LNCaP clone FGC (cell line): ENCODE results near the gene LAGE3.

Experiments
- DNase-seq: peaks from one replicate; pipeline ENCODE4 v3.0.0-alpha.2; 2011; ENCODE audit warnings: low read depth
- H3K4me3 ChIP-seq: 2 replicates; pipeline ENCODE4 v1.5.1; 2011; ENCODE audit warnings: mild to moderate bottlenecking, low read depth, low read length, control low read depth
- TF ChIP-seq, protein P1 (sequence below): IDR thresholded peaks from 2 replicates; pipeline ENCODE4 v1.5.1; 2012; ENCODE audit warnings: mild to moderate bottlenecking; ENCODE audit not compliant: control insufficient read depth, insufficient read depth; ENCODE audit errors: extremely low read depth

Gene LAGE3

DNA sequence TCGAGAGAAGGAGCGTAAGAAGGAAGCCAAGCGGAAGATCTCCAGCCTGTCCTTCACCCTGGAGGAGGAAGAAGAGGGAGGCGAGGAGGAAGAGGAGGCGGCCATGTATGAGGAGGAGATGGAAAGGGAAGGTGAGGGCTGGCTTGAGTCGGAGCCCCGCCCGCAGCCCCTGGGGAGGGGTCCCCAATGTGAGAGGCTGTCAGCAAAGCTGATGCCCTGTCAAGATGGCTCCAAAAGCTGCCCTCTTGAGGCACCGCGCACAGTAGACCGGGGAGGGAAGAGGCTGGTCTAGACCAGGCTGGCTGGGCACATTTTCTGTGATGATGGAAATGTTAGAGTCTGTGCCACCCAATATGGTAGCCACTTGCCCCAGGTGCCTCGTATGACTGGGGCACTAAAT lies 32.7 kb downstream of the LAGE3 start:
- H3K4me3 ChIP-seq: no peak overlapping the region
- TF ChIP-seq, protein P1, sequence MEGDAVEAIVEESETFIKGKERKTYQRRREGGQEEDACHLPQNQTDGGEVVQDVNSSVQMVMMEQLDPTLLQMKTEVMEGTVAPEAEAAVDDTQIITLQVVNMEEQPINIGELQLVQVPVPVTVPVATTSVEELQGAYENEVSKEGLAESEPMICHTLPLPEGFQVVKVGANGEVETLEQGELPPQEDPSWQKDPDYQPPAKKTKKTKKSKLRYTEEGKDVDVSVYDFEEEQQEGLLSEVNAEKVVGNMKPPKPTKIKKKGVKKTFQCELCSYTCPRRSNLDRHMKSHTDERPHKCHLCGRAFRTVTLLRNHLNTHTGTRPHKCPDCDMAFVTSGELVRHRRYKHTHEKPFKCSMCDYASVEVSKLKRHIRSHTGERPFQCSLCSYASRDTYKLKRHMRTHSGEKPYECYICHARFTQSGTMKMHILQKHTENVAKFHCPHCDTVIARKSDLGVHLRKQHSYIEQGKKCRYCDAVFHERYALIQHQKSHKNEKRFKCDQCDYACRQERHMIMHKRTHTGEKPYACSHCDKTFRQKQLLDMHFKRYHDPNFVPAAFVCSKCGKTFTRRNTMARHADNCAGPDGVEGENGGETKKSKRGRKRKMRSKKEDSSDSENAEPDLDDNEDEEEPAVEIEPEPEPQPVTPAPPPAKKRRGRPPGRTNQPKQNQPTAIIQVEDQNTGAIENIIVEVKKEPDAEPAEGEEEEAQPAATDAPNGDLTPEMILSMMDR: no peak
- no peak for DNase-seq

DNA sequence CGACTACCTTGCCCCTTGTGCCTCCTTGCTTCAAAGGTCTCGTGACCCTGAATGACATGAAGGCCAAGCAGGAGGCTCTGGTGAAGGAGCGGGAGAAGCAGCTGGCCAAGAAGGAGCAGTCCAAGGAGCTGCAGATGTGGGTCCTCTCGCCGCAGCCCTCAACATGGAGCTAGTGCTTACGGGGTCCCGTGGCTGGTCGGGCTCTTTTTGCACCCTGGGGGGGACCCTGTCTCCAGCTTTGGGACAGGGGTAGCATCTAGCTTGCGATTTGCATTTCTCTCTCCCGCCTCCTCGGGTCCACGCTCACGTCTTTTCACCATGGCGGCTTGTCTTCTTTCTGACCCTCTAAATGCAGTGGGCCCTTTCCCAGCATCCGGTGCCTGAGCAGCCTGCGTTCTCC lies 33.3 kb downstream of the LAGE3 start:
- TF ChIP-seq, protein P1: no peak
- no peak for DNase-seq
- H3K4me3 ChIP-seq: no peak overlapping the region

DNA sequence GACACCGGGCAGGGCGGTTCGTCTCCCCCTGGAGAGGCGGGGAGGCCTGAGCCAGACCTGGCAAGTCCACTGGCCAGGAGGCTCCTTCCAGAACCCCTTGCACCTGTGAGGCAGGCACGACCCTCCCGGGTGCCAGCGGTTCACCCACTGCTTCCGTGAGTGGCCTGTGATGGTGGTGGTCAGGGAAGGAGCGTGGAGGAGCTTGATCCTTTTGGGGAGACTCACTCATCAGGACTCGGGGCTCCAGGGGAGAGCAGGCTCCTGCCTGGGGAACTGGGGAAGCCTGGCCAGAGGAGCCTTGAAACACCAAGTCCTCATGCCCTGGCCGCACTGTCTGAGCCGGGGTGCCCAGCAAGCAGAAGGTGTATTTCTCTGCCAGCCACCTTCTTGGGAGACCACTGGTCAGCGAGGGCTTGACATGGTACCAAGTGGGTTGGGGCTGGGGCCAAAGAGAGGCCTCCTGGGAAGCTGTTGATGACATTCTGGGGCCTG lies 34.3 kb downstream of the LAGE3 start:
- TF ChIP-seq, protein P1: no peak
- peak overlapping the region; percentile 70 for H3K4me3 ChIP-seq
- no peak for DNase-seq

DNA sequence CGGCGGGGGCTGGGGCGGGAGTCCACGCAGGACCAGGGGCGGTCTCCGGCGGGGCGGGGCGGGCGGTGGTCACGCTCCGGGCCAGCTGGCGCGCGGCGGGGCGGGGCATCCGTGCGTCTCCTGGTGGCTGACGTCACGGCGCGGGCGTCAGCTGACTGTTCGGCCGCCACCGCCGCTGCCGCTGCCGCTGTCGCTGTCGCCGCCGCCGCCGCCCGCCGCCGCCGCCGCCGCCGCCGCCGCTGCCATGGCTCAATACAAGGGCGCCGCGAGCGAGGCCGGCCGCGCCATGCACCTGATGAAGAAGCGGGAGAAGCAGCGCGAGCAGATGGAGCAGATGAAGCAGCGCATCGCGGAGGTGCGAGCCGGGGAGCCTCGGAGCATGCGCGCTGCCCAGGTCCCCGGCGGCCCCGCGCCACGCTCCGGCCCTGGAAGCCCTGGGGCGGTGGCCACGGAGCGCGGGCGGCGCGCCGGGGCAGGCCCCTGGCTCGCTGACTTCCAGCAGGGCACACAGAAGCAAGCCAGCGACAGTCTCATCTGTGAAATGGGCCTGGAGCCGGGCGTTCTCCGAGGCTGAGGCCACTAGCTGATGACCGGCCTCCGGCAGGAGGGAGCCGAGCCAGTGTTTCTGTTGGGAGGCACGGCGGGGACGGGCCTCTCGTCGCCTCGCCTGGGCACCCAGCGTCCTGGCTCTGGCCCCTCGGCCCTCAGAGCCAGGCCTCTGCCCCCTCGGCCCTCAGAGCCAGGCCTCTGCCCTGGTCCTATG lies 34.9 kb downstream of the LAGE3 start, which contains the start of gene FAM50A:
FAM50A (plus strand) TSS at position 150 of the 763 bp plus-strand sequence; CDS start at position 245, 95 bp downstream.
- no peak for DNase-seq
- TF ChIP-seq, protein P1: no peak
- H3K4me3 ChIP-seq: peak within 1 kb of the TSS; percentile 70

DNA sequence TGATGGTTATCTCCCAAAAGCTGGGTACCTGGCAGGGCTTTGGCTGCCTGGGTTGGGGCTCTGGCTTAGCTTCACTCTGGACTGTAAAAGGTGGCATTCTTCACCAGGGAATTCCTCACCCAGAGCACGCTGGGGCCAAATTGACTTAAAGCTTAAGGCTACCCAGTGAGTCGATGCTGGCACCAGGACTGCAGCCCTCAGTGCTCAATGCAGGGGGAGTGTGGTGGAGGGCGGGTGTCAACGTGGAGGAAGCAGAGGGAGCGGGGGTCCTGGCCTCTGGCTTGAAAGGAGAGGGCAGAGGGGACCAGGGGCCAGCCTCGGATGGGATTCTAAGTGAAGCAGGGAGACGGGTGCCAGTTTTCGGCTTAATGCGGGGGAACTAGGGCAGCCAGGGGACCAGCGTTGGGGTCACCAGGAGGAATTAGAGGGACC lies 35.6 kb downstream of the LAGE3 start:
- TF ChIP-seq, protein P1: no peak
- DNase-seq: no peak
- peak overlapping the region; percentile 43 for H3K4me3 ChIP-seq

DNA sequence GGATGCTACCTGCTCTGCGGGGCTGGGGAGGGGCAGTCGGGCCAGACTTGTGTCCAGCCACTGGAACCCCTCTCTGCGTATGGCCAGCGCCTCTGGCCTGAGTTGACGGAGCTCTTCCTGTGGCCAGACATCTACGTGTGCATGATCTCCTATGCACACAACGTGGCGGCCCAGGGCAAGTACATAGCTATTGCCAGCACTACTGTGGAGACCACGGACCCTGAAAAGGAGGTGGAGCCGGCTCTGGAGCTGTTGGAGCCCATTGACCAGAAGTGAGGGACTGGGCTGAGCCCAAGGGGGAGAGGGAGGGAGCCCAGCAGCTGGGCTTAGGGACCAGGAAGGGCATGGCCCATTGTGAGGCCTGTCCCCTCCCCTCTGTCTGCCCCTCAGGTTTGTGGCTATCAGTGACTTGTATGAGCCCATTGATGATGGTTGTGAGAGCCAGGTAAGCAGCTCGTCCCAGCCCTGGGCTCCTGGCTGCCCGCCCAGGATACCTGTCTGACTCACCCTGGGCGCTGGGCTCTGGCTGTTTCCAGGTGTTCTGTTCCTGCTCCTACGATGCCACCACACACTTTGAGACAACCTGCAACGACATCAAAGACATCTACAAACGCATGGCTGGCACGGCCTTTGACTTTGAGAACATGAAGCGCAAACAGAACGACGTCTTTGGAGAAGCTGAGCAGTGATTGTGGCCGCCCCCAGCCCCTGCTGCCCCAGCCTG lies 36.9 kb downstream of the LAGE3 start:
- DNase-seq: peak; percentile 23
- TF ChIP-seq, protein P1: no peak
- no peak overlapping the region for H3K4me3 ChIP-seq

DNA sequence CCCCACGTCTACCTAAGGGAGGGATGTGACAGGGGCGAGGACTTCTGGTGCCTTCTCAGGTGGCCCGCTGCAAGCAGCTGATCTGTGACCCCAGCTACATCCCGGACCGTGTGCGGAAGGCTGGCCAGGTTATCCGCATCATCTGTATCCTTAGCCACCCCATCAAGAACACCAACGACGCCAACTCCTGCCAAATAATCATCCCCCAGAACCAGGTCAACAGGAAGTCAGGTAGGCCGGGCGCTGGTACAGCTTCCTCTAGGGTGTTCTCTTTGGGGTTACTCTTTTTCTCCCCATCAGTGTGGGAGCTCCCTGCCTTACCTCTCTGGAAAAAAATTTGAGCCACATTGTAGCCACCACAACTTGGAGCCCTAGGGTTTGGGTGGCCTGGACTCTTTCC lies 37.5 kb downstream of the LAGE3 start:
- no peak overlapping the region for H3K4me3 ChIP-seq
- no peak for DNase-seq
- TF ChIP-seq, protein P1: no peak
